ENCODE results near the gene AFG1L.
"Not testable (repeated sequence)": the region's sequence is repeated elsewhere in the genome, so short reads cannot be mapped to it uniquely, and the experiment has no call there.

AFG1L gene

GRCh38 chr6:108323710-108324466 lies 29.0 kb downstream of the AFG1L start:
- TF ChIP-seq CTCF (IDR thresholded peaks at IDR 0.05; ENCODE audit: low read depth, low read length, missing control alignments), result no peak
- no peak overlapping the region for H3K4me3 ChIP-seq (replicated peaks; ENCODE audit: low read depth, low read length)
- DNase-seq (ENCODE audit: extremely low read depth, low read depth), result no peak

- not testable (repeated sequence) for H3K4me3 ChIP-seq (replicated peaks; ENCODE audit: low read depth, low read length); DNase-seq (ENCODE audit: extremely low read depth, low read depth)
These were observed 35.4 kb downstream of the AFG1L start for GRCh38 chr6:108330221-108330785.

GRCh38 chr6:108330806-108331205 lies 36.0 kb downstream of the AFG1L start:
- DNase-seq (ENCODE audit: extremely low read depth, low read depth), result no peak
- no peak for TF ChIP-seq CTCF (IDR thresholded peaks at IDR 0.05; ENCODE audit: low read depth, low read length, missing control alignments)

GRCh38 chr6:108331982-108332381 lies 37.1 kb downstream of the AFG1L start:
- no peak for TF ChIP-seq CTCF (IDR thresholded peaks at IDR 0.05; ENCODE audit: low read depth, low read length, missing control alignments)
- H3K4me3 ChIP-seq (replicated peaks; ENCODE audit: low read depth, low read length), result no peak overlapping the region
- DNase-seq (ENCODE audit: extremely low read depth, low read depth), result no peak

More at GRCh38 chr6:108330806-108331205, 36.0 kb downstream of the AFG1L start:
- H3K4me3 ChIP-seq (replicated peaks; ENCODE audit: low read depth, low read length), result no peak overlapping the region

GRCh38 chr6:108336971-108337370 lies 42.1 kb downstream of the AFG1L start:
- DNase-seq (ENCODE audit: extremely low read depth, low read depth), result no peak
- TF ChIP-seq CTCF (IDR thresholded peaks at IDR 0.05; ENCODE audit: low read depth, low read length, missing control alignments), result no peak
- H3K4me3 ChIP-seq (replicated peaks; ENCODE audit: low read depth, low read length), result no peak overlapping the region

- no peak overlapping the region for H3K4me3 ChIP-seq (replicated peaks; ENCODE audit: low read depth, low read length)
- DNase-seq (ENCODE audit: extremely low read depth, low read depth), result no peak
- TF ChIP-seq CTCF (IDR thresholded peaks at IDR 0.05; ENCODE audit: low read depth, low read length, missing control alignments), result no peak
These were observed 42.9 kb downstream of the AFG1L start for GRCh38 chr6:108337721-108338120.

GRCh38 chr6:108341372-108341771 lies 46.5 kb downstream of the AFG1L start:
- TF ChIP-seq CTCF (IDR thresholded peaks at IDR 0.05; ENCODE audit: low read depth, low read length, missing control alignments), result no peak
- no peak overlapping the region for H3K4me3 ChIP-seq (replicated peaks; ENCODE audit: low read depth, low read length)
- no peak for DNase-seq (ENCODE audit: extremely low read depth, low read depth)
